GM20431 (cell line): ENCODE results near the gene RAB1B.
"Not testable (repeated sequence)": the region's sequence is repeated elsewhere in the genome, so short reads cannot be mapped to it uniquely, and the experiment has no call there.

ENCODE experiments used
- in situ Hi-C: fragments of 300-500 bp; cut with MseI, MboI; formaldehyde crosslinking; loops from one replicate; pipeline ENCODE4 v1.15.0; 2020; ENCODE audit warnings: low sequenced_read_pairs; ENCODE audit not compliant: unreplicated experiment

RAB1B gene

DNA sequence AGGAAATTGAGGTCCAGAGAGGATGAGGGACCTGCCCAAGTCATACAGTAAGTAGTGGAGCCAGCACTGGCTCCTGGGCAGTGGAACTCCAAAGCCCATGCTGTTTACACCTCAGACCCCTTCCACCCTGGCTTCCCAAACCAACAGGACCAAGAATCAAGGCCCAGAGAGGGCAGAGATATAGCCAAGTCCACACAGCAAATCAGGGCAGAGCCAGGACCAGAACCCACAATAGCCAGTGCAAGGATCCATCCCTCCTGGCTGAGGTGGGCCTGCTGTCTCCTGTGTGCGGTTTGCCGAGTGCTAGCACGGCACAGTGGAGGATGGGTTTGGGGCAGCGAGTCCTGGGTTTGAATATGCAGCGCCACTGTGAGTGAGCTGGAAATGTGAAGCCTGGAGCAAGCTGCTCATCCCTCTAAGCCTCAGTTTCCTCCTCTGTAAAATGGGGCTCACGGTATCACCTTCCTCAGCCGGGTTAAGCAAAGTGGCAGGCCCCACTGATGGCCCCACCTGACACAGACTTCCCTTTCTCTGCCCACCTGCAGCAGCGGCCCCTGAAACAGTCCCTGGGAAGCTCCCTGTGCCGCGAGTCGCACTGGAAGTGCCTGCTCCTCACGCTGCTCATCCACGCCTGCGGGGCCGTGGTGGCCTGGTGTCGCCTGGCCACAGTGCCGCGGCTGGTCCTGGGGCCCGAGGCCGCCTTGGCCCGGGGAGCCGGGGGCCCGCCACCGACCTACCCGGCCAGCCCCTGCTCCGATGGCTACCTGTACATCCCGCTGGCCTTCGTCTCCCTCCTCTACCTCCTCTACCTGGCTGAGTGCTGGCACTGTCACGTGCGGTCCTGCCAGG, 25.6 kb downstream of the RAB1B start:
- in situ Hi-C loops, result no loop called here

- in situ Hi-C loops, result no loop called here
Measured at GRCh38 chr11:66294626-66295620, 26.5 kb downstream of the RAB1B start.

GRCh38 chr11:66297610-66298009, 29.2 kb downstream of the RAB1B start:
- in situ Hi-C loops, result no loop called here

DNA sequence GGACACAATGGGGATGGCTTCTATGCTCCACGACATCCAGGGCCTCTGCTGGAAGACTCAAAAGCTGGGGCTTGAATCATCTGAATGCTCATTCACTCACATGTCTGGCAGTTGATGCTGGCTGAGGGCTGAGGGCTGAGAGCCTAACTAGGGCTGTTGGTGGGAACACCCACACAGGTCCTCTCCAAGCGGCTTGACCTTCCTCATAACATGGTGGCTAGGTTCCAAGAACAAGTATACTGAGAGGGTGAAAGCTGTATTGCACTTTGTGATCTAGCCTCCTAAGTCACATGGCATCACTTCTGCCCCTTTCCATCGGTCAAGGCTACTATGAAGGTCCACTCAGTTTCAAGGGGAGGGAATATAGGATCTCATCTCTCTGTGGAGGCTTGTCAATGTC, 30.7 kb downstream of the RAB1B start:
- in situ Hi-C loops, result no loop called here

- in situ Hi-C loops, result no loop called here
Measured at GRCh38 chr11:66302656-66303055, 34.2 kb downstream of the RAB1B start.

DNA sequence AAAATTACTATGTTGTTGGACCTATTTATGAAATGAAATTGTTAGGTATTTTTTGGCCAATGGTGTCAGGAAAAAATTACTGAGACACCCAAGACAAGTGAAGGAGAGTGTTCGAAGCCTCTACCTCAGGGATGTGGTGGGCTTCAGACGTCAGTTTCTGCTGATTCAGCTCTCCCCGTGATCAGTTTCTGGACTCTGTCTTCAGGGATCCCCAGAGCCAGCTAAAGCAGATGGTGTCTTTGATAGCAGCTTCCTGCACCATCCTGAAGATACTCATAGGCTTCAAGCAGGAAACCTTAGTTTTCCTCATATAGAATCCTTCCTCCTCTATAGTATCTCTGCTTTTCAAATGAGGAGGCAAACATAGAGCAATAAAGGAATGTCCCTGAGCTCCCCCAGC, 41.0 kb downstream of the RAB1B start:
- in situ Hi-C loops, result no loop called here

DNA sequence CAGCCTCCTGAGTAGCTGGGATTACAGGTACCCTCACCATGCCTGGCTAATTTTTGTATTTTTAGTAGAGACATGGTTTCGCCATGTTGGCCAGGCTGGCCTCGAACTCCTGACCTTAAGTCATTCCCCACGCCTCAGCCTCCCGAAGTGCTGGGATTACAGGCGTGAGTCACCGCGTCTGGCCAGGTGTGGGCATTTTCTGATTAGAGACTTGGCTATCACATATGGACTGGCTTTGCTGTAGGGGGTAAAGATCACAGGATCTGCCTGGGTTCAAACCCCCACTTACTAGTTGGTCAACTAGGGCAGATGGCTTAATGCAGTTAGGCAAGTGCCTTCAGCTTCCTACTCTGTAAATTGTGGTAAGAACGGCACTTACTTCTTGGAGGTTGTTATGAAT, 41.9 kb downstream of the RAB1B start:
- in situ Hi-C loops, result no loop called here

- in situ Hi-C loops, result not testable (repeated sequence)
Measured at GRCh38 chr11:66310803-66311440, 42.5 kb downstream of the RAB1B start.

DNA sequence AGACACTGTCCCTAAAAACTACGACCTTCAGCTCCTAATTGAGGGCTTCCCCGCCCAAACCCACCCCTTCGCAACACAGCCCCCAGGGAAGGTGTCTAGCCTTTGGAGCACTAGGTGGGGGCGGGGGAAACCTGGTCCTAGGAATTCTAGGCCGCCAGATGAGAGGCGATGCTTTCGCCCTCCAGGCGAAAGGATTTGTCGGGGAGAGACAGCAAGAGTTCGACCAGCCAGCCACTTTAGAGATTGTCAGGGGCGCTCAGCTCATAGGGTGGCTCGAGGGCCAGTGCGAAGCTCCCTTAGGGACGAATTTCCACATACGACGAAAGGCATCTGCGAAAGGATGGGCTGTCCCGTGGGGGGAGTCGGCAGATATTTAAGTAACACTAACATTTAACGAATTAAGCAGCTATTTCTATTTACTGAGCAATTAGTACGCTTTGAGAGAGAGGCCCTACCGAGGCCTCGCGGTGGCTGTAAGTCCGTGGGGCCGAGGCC, 43.1 kb downstream of the RAB1B start:
- in situ Hi-C loops, result no loop called here

DNA sequence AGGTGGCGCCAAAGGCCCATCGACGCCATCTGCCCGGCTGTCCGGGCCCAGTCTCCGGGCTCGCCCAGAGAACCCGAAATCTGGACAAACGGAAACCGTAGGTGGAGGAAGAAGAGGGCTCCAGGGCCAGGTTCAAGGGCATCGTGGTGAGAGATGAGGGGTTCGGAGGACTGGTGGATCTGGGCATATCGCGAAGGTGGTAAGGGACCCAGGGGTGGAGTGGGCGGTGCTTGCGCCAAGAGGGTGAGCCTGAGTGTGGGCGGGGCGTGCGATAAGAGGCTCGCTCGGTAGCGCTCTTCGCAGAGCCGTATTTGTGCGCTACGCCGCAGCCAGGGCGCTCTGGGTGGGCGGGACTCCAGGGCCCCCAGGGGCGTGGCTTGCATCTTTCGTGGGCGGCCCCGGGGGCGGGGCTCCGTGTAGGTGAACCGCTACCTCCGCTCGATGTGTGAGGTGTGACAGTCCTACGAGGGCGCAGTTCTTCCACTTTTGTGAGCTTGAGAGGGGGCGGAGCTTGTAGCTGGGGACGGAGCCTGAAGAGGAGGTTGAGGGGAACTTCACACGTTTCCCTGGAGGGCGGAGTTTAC, 43.6 kb downstream of the RAB1B start:
- in situ Hi-C loops, result no loop called here

DNA sequence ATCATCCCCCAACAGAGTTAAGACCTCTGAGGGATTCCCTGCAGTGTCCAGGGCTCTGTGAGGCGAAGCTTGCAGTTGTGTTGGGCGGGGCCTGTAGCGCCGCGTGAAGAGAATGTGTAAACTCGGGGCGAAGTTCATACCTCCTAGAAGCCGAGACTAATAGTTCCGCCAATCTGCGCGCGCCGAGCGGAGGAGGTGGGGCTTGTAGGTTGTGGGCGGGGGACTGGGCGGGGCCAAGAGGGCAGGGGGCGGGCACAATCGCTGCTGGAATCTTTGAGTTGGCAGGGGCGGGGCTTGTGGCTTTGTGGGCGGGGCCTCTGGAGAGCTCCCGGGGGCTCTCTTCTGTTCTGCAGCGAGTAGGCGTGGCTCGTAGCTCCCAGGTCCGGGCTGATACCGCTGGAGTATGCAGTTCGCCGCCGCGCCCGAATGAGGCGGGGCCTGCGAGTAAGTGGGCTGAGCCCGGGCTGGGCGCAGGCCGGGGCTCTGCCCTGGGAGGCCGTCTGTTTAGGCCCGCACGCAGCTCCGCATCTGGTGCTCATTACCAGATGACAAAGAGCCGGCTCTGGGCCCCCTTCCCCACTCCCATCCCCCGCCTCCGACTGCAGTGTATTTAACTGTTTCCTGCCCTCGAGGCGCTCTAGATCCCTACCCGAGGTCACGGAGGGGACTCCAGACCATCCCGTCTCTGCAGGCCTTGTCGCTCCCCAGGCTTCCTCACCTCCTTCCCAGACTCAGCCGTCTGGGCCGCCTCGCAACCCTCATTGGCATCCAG, 44.3 kb downstream of the RAB1B start:
- in situ Hi-C loops, result no loop called here

DNA sequence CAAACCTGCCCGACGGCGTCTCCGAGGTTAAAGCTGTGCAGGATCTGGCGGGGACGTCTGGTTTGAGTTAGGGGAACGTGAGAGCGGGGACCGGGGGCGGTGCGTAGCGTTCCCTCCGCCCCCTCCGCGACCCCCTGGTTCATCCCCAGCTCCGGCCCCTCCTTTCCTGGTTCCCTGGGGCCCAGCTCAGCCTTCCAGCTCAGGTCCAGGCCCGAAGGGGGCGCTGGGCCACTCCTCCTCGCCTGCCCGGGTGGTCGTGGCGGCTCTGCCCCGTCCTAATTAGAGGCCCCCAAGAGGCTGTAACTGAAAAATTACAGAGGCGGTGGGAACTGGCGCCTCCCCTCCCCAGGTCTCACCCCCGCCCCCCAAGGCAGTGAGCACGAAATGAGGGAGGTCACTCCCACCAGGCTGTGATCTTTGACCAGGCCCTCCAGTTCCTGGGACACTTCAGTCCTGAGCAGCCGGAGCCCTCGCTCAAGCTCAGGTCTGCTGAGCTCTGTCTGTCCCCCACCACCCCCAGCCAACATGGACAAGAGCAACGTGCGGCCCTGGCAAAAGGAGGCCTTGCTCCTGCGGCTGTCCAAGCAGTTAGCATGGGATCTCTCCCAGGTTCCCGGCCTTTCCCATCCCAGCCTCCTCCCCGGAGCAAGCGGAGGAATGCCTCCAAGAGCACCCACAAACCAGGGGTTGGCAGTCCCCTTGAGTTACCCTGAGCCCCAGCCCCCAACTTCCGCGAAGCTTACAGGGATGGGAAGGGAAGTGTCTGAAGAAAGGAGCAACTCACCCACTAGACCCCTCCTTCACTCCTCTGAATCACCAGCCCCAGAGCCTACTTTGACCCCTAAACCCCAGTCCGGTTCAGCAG, 45.1 kb downstream of the RAB1B start:
- in situ Hi-C loops, result no loop called here

- in situ Hi-C loops, result no loop called here
Measured at GRCh38 chr11:66314186-66314501, 45.7 kb downstream of the RAB1B start.

GRCh38 chr11:66314561-66315497, 46.4 kb downstream of the RAB1B start:
- in situ Hi-C loops, result no loop called here

DNA sequence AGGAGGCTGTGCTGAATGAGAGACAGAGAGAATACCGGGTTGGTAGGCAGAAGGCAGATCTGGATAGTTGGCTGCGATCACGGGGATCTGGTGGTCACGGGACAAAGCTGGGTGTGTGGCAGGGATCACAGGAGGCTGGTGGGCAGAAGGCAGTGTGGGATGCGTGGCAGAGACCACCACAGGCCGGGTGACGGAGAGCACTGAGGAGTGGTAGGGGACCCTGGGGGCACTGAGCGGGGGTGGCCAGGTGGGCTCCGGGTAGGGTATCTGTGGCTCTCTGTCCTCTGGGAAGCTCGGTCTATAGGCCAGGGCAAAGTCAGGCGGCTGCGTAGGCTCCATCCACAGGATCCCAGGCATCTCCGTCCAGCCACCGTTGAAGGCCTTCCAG, 47.1 kb downstream of the RAB1B start:
- in situ Hi-C loops, result no loop called here

- in situ Hi-C loops, result no loop called here
Measured at GRCh38 chr11:66315921-66316811, 47.7 kb downstream of the RAB1B start.

DNA sequence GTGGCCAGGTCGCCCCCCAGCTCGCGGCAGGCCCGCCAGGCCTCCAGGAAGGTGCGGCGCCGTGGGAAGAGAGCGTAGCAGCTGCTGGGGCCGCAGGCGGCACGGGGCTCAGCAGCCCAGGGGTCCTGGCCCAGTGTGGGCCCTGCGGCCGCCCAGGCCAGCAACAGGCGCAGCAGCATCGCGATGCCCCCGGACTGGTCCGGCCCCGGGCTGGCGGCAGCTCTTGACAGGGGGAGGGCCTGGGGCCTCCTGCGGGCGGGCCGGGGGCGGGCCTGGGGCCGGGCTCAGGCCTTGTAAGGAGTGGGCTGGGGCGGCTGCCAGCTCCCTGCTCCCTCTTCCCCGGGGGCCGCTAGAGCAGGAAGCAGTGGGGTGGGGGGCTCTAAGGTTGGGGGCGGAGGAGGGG, 48.4 kb downstream of the RAB1B start, which contains the start of gene CD248:
Gene CD248 (minus strand): TSS at position 196 of the 403 bp plus-strand sequence. CDS start 17 bp downstream, at position 179.
- in situ Hi-C loops, result no loop called here
